ENCODE results near the gene DPAGT1. TPM values are rescaled to one million over a fixed set of nuclear protein-coding genes. Genes with fewer than 3 reads are reported as not detected.

DPAGT1 gene
- total RNA-seq, 1 donor = 22.1 TPM

DNA sequence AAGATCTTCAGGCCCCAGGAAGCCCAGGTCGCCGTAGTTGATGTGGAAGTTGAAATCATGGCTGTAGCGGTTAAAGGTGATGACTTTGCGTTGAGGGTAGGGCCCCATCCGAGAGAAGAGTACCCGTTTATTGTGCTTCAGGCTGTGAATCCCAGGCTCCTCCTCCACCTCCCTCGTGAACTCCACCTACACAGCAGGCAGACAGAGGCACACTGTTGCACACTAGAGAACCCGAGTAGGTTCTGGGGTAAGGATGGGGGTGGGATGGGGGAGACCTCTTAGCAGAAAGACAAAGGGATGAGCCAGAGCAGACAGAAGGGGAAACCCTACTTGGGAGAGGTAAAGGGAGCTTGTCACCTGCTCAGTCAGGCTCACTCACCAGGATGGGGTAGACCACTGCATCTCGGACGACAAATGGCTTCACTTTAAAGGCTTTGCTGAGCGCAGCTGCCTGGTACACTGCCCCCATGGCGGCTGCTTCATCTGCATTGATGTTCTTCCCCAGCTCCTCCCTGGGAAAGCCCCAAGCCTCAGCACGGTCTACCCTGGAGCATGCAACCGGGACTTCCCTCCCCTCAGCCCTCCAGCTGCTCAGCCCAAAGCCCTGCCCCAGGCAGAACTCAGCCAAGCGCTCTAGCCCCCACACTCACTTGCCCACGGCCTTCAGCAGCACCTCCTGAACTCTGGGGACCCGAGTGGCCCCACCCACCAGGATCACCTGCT lies 50.1 kb downstream of the DPAGT1 start:
- Histone ChIP-seq H4K20me1 (ENCODE audit: insufficient read depth, low read length) (peaks cover 21% of the 10 kb centered on the region), H2AFZ (ENCODE audit: low read length) (no peak overlapping the region), H3K9me3 (ENCODE audit: low read depth, low read length) (no peaks in the 10 kb centered on the region), H3K4me1 (ENCODE audit: insufficient read depth, low read length) (peaks cover 12% of the 10 kb centered on the region), H3K4me3 (ENCODE audit: insufficient read depth, low read length) (no peak overlapping the region), H3K27me3 (ENCODE audit: insufficient read depth, low read length) (no peaks in the 10 kb centered on the region), H3K36me3 (ENCODE audit: insufficient read depth, low read length) (peaks cover 84% of the 10 kb centered on the region), H3K79me2 (ENCODE audit: insufficient read depth, low read length) (peaks cover 25% of the 10 kb centered on the region), H3K27ac (ENCODE audit: low read depth, low read length) (no peak overlapping the region), H3K4me2 (ENCODE audit: insufficient read depth, low read length) (no peak overlapping the region)
- DNase-seq (ENCODE audit: insufficient read length, low spot score, missing footprints) = peak; percentile 32
- TF ChIP-seq, protein P1, sequence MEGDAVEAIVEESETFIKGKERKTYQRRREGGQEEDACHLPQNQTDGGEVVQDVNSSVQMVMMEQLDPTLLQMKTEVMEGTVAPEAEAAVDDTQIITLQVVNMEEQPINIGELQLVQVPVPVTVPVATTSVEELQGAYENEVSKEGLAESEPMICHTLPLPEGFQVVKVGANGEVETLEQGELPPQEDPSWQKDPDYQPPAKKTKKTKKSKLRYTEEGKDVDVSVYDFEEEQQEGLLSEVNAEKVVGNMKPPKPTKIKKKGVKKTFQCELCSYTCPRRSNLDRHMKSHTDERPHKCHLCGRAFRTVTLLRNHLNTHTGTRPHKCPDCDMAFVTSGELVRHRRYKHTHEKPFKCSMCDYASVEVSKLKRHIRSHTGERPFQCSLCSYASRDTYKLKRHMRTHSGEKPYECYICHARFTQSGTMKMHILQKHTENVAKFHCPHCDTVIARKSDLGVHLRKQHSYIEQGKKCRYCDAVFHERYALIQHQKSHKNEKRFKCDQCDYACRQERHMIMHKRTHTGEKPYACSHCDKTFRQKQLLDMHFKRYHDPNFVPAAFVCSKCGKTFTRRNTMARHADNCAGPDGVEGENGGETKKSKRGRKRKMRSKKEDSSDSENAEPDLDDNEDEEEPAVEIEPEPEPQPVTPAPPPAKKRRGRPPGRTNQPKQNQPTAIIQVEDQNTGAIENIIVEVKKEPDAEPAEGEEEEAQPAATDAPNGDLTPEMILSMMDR (IDR thresholded peaks at IDR 0.05; ENCODE audit: extremely low read depth, low read depth, low read length) = no peak

- Histone ChIP-seq H3K4me2 (ENCODE audit: insufficient read depth, low read length) (no peak overlapping the region), H3K9me3 (ENCODE audit: low read depth, low read length) (no peaks in the 10 kb centered on the region), H3K4me1 (ENCODE audit: insufficient read depth, low read length) (no peaks in the 10 kb centered on the region), H3K27ac (ENCODE audit: low read depth, low read length) (no peak overlapping the region), H3K27me3 (ENCODE audit: insufficient read depth, low read length) (no peaks in the 10 kb centered on the region), H2AFZ (ENCODE audit: low read length) (no peak overlapping the region), H3K36me3 (ENCODE audit: insufficient read depth, low read length) (peaks cover 91% of the 10 kb centered on the region), H3K4me3 (ENCODE audit: insufficient read depth, low read length) (no peak overlapping the region), H3K79me2 (ENCODE audit: insufficient read depth, low read length) (no peaks in the 10 kb centered on the region), H4K20me1 (ENCODE audit: insufficient read depth, low read length) (peaks cover 10% of the 10 kb centered on the region)
- TF ChIP-seq, protein P1 (IDR thresholded peaks at IDR 0.05; ENCODE audit: extremely low read depth, low read depth, low read length) = no peak
- peak; percentile 42 for DNase-seq (ENCODE audit: insufficient read length, low spot score, missing footprints)
Observed at GRCh38 chr11:119049081-119049480, 52.6 kb downstream of the DPAGT1 start.

DNA sequence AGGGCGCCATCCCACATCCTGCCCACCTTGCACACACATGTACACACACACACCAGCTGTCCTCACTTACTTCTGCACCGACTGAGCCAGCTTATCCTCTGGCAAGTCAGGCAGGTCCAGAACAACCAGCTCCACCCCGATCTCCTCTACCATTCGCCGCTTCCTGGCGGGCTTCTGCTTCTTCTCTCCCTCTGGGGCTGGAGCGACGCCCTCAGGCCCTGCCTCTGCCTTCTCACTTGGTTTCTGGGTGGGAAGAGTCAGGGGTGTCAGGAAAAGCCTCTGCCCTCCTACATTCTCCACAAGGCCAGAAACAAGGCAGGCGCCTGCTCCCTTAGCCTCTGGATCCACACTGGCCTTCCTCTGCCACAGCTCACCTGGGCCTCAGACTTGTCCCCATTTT lies 53.0 kb downstream of the DPAGT1 start:
- Histone ChIP-seq H3K4me3 (ENCODE audit: insufficient read depth, low read length) (no peak overlapping the region), H4K20me1 (ENCODE audit: insufficient read depth, low read length) (peaks cover 10% of the 10 kb centered on the region), H3K79me2 (ENCODE audit: insufficient read depth, low read length) (no peaks in the 10 kb centered on the region), H3K9me3 (ENCODE audit: low read depth, low read length) (no peaks in the 10 kb centered on the region), H3K36me3 (ENCODE audit: insufficient read depth, low read length) (peaks cover 87% of the 10 kb centered on the region), H3K4me2 (ENCODE audit: insufficient read depth, low read length) (no peak overlapping the region), H3K27me3 (ENCODE audit: insufficient read depth, low read length) (no peaks in the 10 kb centered on the region), H3K4me1 (ENCODE audit: insufficient read depth, low read length) (no peaks in the 10 kb centered on the region), H2AFZ (ENCODE audit: low read length) (no peak overlapping the region), H3K27ac (ENCODE audit: low read depth, low read length) (no peak overlapping the region)
- DNase-seq (ENCODE audit: insufficient read length, low spot score, missing footprints) = peak; percentile 37
- TF ChIP-seq, protein P1 (IDR thresholded peaks at IDR 0.05; ENCODE audit: extremely low read depth, low read depth, low read length) = no peak

- H4K20me1 ChIP-seq (ENCODE audit: insufficient read depth, low read length) = peaks cover 6% of the 10 kb centered on the region
- H3K4me1 ChIP-seq (ENCODE audit: insufficient read depth, low read length) = no peaks in the 10 kb centered on the region
- no peaks in the 10 kb centered on the region for H3K79me2 ChIP-seq (ENCODE audit: insufficient read depth, low read length)
- TF ChIP-seq, protein P1 (IDR thresholded peaks at IDR 0.05; ENCODE audit: extremely low read depth, low read depth, low read length) = no peak
- peaks cover 73% of the 10 kb centered on the region for H3K36me3 ChIP-seq (ENCODE audit: insufficient read depth, low read length)
- H3K4me2 ChIP-seq (ENCODE audit: insufficient read depth, low read length) = no peak overlapping the region
- H3K4me3 ChIP-seq (ENCODE audit: insufficient read depth, low read length) = no peak overlapping the region
- no peak for DNase-seq (ENCODE audit: insufficient read length, low spot score, missing footprints)
- no peak overlapping the region for H3K27ac ChIP-seq (ENCODE audit: low read depth, low read length)
- no peaks in the 10 kb centered on the region for H3K27me3 ChIP-seq (ENCODE audit: insufficient read depth, low read length)
- H3K9me3 ChIP-seq (ENCODE audit: low read depth, low read length) = no peaks in the 10 kb centered on the region
- no peak overlapping the region for H2AFZ ChIP-seq (ENCODE audit: low read length)
Observed at GRCh38 chr11:119047205-119047604, 54.4 kb downstream of the DPAGT1 start.

Other genes with a start within 250 kb of the DPAGT1 start
- not detected in 2 replicates for gene CXCR5, start 218.0 kb downstream of the DPAGT1 start, total RNA-seq
- 27.9 and 28.3 TPM in 2 replicates for gene BCL9L, start 175.9 kb downstream of the DPAGT1 start, total RNA-seq
- not detected in 2 replicates for gene UPK2, start 145.6 kb downstream of the DPAGT1 start, total RNA-seq
- gene FOXR1, start 130.1 kb downstream of the DPAGT1 start, total RNA-seq = not detected in 2 replicates
- gene CENATAC, start 103.7 kb downstream of the DPAGT1 start, total RNA-seq = 37.6 and 37.7 TPM in 2 replicates
- 1,078 and 1,259 TPM in 2 replicates for gene RPS25, start 83.5 kb downstream of the DPAGT1 start, total RNA-seq
- gene TRAPPC4, start 83.1 kb downstream of the DPAGT1 start, total RNA-seq = 42.3 and 48.0 TPM in 2 replicates
- 13.0 and 14.8 TPM in 2 replicates for gene SLC37A4, start 71.0 kb downstream of the DPAGT1 start, total RNA-seq
- 94.9 and 117 TPM in 2 replicates for gene HYOU1, start 44.6 kb downstream of the DPAGT1 start, total RNA-seq
- gene VPS11, start 34.0 kb downstream of the DPAGT1 start, total RNA-seq = 35.1 and 37.1 TPM in 2 replicates
- 5.0 and 8.7 TPM in 2 replicates for gene HMBS, start 17.0 kb downstream of the DPAGT1 start, total RNA-seq
- 5.0 and 6.2 TPM in 2 replicates for gene C2CD2L, start 5.5 kb upstream of the DPAGT1 start, total RNA-seq
- 20.6 and 22.8 TPM in 2 replicates for gene HINFP, start 19.7 kb upstream of the DPAGT1 start, total RNA-seq
- gene ABCG4, start 47.2 kb upstream of the DPAGT1 start, total RNA-seq = under 0.01 TPM in 1 of 2 replicates, not detected in the other
- gene NLRX1, start 66.9 kb upstream of the DPAGT1 start, total RNA-seq = 24.2 and 29.7 TPM in 2 replicates
- not detected in 2 replicates for gene NHERF4, start 83.6 kb upstream of the DPAGT1 start, total RNA-seq
- 9.0 and 9.7 TPM in 2 replicates for gene CBL, start 104.5 kb upstream of the DPAGT1 start, total RNA-seq
- gene MCAM, start 215.3 kb upstream of the DPAGT1 start, total RNA-seq = 11.2 and 14.1 TPM in 2 replicates
- 4.0 and 5.0 TPM in 2 replicates for gene RNF26, start 232.7 kb upstream of the DPAGT1 start, total RNA-seq
- gene C1QTNF5, start 239.0 kb upstream of the DPAGT1 start, total RNA-seq = 35.9 and 41.3 TPM in 2 replicates
- not detected in 2 replicates for gene MFRP, start 244.9 kb upstream of the DPAGT1 start, total RNA-seq